GM10266 (cell line): ENCODE measurements around the gene N4BP2.
"Not testable (repeated sequence)": the region's sequence is repeated elsewhere in the genome, so short reads cannot be mapped to it uniquely, and the experiment has no call there.

Experiments
- DNase-seq: peaks from one replicate; pipeline ENCODE4 v3.0.0; 2012; ENCODE audit errors: extremely low spot score
- CTCF ChIP-seq: IDR thresholded peaks from 2 replicates; pipeline ENCODE4 v1.5.1; 2012; ENCODE audit warnings: mild to moderate bottlenecking, low read depth; ENCODE audit not compliant: control insufficient read depth, insufficient read depth; ENCODE audit errors: missing control alignments

Gene N4BP2

GRCh38 chr4:40140196-40140595, 83.5 kb downstream of the N4BP2 start:
- TF ChIP-seq CTCF: no peak
- no peak for DNase-seq

GRCh38 chr4:40140597-40140996, 83.9 kb downstream of the N4BP2 start:
- not testable (repeated sequence) for DNase-seq

- no peak for DNase-seq
- no peak for TF ChIP-seq CTCF
Observed at GRCh38 chr4:40143926-40144508, 87.4 kb downstream of the N4BP2 start.

GRCh38 chr4:40144716-40145115, 88.1 kb downstream of the N4BP2 start:
- no peak for TF ChIP-seq CTCF
- no peak for DNase-seq

- not testable (repeated sequence) for DNase-seq
Observed at GRCh38 chr4:40147490-40147889, 90.8 kb downstream of the N4BP2 start.

GRCh38 chr4:40149960-40150385, 93.3 kb downstream of the N4BP2 start:
- DNase-seq: peak; percentile 76
- peak; percentile 81 for TF ChIP-seq CTCF

GRCh38 chr4:40150932-40151331, 94.3 kb downstream of the N4BP2 start:
- no peak for DNase-seq
- no peak for TF ChIP-seq CTCF

- no peak for TF ChIP-seq CTCF
- no peak for DNase-seq
Observed at GRCh38 chr4:40152637-40153036, 96.0 kb downstream of the N4BP2 start.
